Activated naive CD4-positive, alpha-beta T cell treated with anti-CD3 and anti-CD28 coated beads, Interleukin-2, amount 10 ng/mL, durations not matched to agents 7 days and 5 days (primary cell): ENCODE data around the gene ZNF805.
"Not testable (repeated sequence)": the region's sequence is repeated elsewhere in the genome, so short reads cannot be mapped to it uniquely, and the experiment has no call there.

Experiments
- CTCF ChIA-PET: fragments of 350-600 bp; sonication (Branson Sonifier 250); formaldehyde crosslinking; loops from one replicate; lab custom pipeline; 2021; ENCODE audit warnings: antibody characterized with exemption; lab: Charles Lee
- DNase-seq: peaks from one replicate; pipeline ENCODE4 v3.0.0-alpha.2; 2020
- H3K27ac Mint-ChIP-seq: one replicate; pipeline ENCODE4 v1.8.0; 2021; ENCODE audit warnings: mild to moderate bottlenecking, moderate library complexity, mixed read lengths
- H3K27me3 Mint-ChIP-seq: one replicate; pipeline ENCODE4 v1.8.0; 2021; ENCODE audit warnings: mild to moderate bottlenecking, mixed read lengths
- H3K36me3 Mint-ChIP-seq: one replicate; pipeline ENCODE4 v1.8.0; 2021; ENCODE audit warnings: mixed read lengths
- H3K4me1 Mint-ChIP-seq: one replicate; pipeline ENCODE4 v1.8.0; 2021; ENCODE audit warnings: mixed read lengths
- H3K4me3 Mint-ChIP-seq: one replicate; pipeline ENCODE4 v1.8.0; 2021; ENCODE audit warnings: mild to moderate bottlenecking, moderate library complexity, mixed read lengths
- H3K9me3 Mint-ChIP-seq: one replicate; pipeline ENCODE4 v1.8.0; 2021; ENCODE audit warnings: mixed read lengths

The ZNF805 gene

GRCh38 chr19:57244513-57244912, 4.1 kb downstream of the ZNF805 start:
- CTCF ChIA-PET, result no interaction called here
- H3K4me3 Mint-ChIP-seq, result no peak overlapping the region
- H3K36me3 Mint-ChIP-seq, result peaks cover 66% of the 10 kb centered on the region
- peaks cover 24% of the 10 kb centered on the region for H3K4me1 Mint-ChIP-seq
- H3K9me3 Mint-ChIP-seq, result no peaks in the 10 kb centered on the region
- H3K27ac Mint-ChIP-seq, result no peak overlapping the region
- no peak for DNase-seq
- H3K27me3 Mint-ChIP-seq, result no peaks in the 10 kb centered on the region

DNA sequence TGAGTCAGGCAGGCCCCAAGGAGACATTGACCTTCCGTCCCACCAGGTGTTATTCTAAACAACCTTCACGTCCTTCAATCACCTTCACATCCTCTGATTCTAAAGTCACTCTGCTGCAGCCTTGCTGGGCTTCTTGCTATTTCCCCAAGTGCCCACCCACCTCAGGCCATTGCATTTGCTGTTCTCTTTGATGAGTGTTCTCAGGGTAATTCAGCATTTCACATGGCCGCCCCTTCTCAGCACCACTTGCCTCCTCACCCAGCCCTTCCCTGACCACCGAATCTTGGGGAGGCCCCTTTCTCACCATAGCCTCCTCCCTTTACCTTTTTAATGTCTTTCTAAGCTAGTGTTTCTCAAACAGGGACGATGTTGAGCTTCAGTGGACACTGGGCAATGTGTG, 4.6 kb downstream of the ZNF805 start:
- DNase-seq, result no peak
- CTCF ChIA-PET, result no interaction called here
- Mint-ChIP-seq H3K27ac (no peak overlapping the region), H3K36me3 (peaks cover 68% of the 10 kb centered on the region), H3K9me3 (peaks cover 2% of the 10 kb centered on the region), H3K4me3 (no peak overlapping the region), H3K4me1 (peaks cover 22% of the 10 kb centered on the region), H3K27me3 (no peaks in the 10 kb centered on the region)

- H3K4me3 Mint-ChIP-seq, result no peak overlapping the region
- no peak overlapping the region for H3K27ac Mint-ChIP-seq
- H3K27me3 Mint-ChIP-seq, result no peaks in the 10 kb centered on the region
- H3K36me3 Mint-ChIP-seq, result peaks cover 72% of the 10 kb centered on the region
- H3K4me1 Mint-ChIP-seq, result peaks cover 17% of the 10 kb centered on the region
- no peak for DNase-seq
- CTCF ChIA-PET, result no interaction called here
- peaks cover 8% of the 10 kb centered on the region for H3K9me3 Mint-ChIP-seq
Observed at GRCh38 chr19:57245959-57246358, 5.5 kb downstream of the ZNF805 start.

DNA sequence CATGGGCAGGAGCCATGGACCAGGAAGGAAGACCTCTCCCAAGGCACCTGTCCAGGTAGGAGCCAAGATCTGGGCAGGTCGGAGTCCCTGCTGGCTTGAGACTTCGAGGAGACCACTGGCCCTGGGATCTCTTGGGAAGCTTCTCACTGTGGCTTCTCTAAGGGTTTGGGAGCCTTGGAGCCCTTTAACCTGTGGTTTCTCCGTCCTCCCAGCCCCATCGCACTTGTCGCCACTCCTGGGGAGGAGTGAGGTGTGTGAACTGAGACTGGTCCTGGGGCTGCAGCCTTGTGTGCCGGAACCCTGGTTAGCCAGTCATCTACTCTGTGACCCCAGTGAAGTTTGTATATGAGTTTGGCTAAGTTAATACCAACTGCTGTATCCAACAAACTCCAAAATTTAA, 8.2 kb downstream of the ZNF805 start:
- peaks cover 89% of the 10 kb centered on the region for H3K36me3 Mint-ChIP-seq
- CTCF ChIA-PET, result no interaction called here

GRCh38 chr19:57249329-57249728, 8.9 kb downstream of the ZNF805 start:
- H3K27me3 Mint-ChIP-seq, result no peaks in the 10 kb centered on the region
- CTCF ChIA-PET, result no interaction called here
- H3K9me3 Mint-ChIP-seq, result peaks cover 34% of the 10 kb centered on the region
- H3K4me1 Mint-ChIP-seq, result no peaks in the 10 kb centered on the region
- H3K4me3 Mint-ChIP-seq, result no peak overlapping the region
- no peak overlapping the region for H3K27ac Mint-ChIP-seq
- DNase-seq, result no peak
- H3K36me3 Mint-ChIP-seq, result peaks cover 91% of the 10 kb centered on the region

More for the DNA sequence above, 8.2 kb downstream of the ZNF805 start:
- H3K9me3 Mint-ChIP-seq, result peaks cover 28% of the 10 kb centered on the region
- no peaks in the 10 kb centered on the region for H3K4me1 Mint-ChIP-seq
- no peaks in the 10 kb centered on the region for H3K27me3 Mint-ChIP-seq
- no peak overlapping the region for H3K27ac Mint-ChIP-seq
- no peak for DNase-seq
- no peak overlapping the region for H3K4me3 Mint-ChIP-seq

DNA sequence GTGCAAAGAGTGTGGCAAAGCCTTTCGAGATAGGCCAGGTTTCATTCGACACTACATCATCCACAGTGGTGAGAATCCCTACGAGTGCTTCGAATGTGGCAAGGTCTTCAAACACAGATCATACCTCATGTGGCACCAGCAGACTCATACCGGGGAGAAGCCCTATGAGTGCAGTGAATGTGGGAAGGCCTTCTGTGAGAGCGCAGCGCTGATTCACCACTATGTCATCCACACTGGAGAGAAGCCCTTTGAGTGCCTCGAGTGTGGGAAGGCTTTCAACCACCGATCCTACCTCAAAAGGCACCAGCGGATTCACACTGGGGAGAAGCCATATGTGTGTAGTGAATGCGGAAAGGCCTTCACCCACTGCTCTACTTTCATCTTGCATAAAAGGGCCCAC, 13.3 kb downstream of the ZNF805 start:
- Mint-ChIP-seq H3K9me3 (peaks cover 57% of the 10 kb centered on the region), H3K36me3 (peaks cover 75% of the 10 kb centered on the region)
- DNase-seq, CTCF ChIA-PET, H3K27ac Mint-ChIP-seq, H3K27me3 Mint-ChIP-seq, H3K4me1 Mint-ChIP-seq, H3K4me3 Mint-ChIP-seq: not testable (repeated sequence)

DNA sequence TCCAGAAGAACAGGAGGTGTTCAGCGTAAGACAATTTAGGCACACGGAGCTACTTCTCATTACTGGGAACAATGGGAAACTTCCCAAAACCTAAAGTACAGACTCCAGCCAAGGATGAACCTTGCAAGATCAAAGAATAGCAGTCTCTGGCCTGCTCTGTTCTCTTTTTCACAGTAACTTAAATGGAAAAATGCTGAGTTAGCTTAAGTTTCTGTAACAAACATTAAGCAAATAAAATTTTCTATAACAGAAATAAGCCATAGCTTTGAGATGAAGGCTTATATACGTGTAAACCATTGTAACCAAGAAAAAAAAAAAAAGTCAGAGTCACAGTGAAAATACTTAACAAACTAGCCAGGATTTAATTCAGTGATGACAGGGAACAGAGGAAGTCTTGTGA, 21.6 kb downstream of the ZNF805 start:
- CTCF ChIA-PET, result interaction anchor here (0.6 kb wide), 1 partner anchor 481 kb away, joined by 3 read pairs; no protein-coding TSS in a partner anchor
- no peaks in the 10 kb centered on the region for H3K4me1 Mint-ChIP-seq
- no peaks in the 10 kb centered on the region for H3K27me3 Mint-ChIP-seq
- peaks cover 43% of the 10 kb centered on the region for H3K36me3 Mint-ChIP-seq
- peaks cover 55% of the 10 kb centered on the region for H3K9me3 Mint-ChIP-seq
- no peak overlapping the region for H3K27ac Mint-ChIP-seq
- DNase-seq, result no peak
- no peak overlapping the region for H3K4me3 Mint-ChIP-seq

GRCh38 chr19:57263244-57263741, 22.9 kb downstream of the ZNF805 start:
- no peak overlapping the region for H3K4me3 Mint-ChIP-seq
- peaks cover 55% of the 10 kb centered on the region for H3K9me3 Mint-ChIP-seq
- CTCF ChIA-PET, result interaction anchor here (1.3 kb wide), 1 partner anchor 9 kb away, joined by 4 read pairs; no protein-coding TSS in a partner anchor
- no peak for DNase-seq
- peaks cover 40% of the 10 kb centered on the region for H3K36me3 Mint-ChIP-seq
- no peak overlapping the region for H3K27ac Mint-ChIP-seq
- no peaks in the 10 kb centered on the region for H3K27me3 Mint-ChIP-seq
- no peaks in the 10 kb centered on the region for H3K4me1 Mint-ChIP-seq

DNA sequence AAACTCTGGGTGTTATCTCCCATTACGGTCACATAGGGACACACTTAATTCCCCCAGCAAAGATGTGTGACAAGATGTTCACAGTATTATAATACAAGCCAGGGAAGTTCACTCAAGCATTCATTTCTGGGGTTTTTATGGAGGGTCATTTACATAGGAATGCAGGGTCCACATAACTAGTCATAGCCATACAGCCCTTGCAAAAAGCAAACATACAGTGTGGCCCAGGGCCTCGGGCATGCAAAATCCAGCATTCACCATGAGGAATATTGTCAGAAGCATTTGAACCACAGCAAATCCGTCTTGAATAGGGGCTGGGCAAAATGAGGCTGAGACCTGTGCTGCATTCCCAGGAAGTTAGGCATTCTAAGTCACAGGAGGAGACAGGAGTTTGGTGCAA, 26.9 kb downstream of the ZNF805 start:
- H3K36me3 Mint-ChIP-seq, result peaks cover 13% of the 10 kb centered on the region
- H3K9me3 Mint-ChIP-seq, result peaks cover 40% of the 10 kb centered on the region
- no peak overlapping the region for H3K27ac Mint-ChIP-seq
- no peaks in the 10 kb centered on the region for H3K27me3 Mint-ChIP-seq
- CTCF ChIA-PET, result no interaction called here
- DNase-seq, result no peak
- no peaks in the 10 kb centered on the region for H3K4me1 Mint-ChIP-seq
- no peak overlapping the region for H3K4me3 Mint-ChIP-seq

- no peak overlapping the region for H3K4me3 Mint-ChIP-seq
- H3K4me1 Mint-ChIP-seq, result no peaks in the 10 kb centered on the region
- CTCF ChIA-PET, result no interaction called here
- H3K27ac Mint-ChIP-seq, result no peak overlapping the region
- H3K9me3 Mint-ChIP-seq, result peaks cover 45% of the 10 kb centered on the region
- DNase-seq, result no peak
- no peaks in the 10 kb centered on the region for H3K27me3 Mint-ChIP-seq
- peaks cover 14% of the 10 kb centered on the region for H3K36me3 Mint-ChIP-seq
Observed at GRCh38 chr19:57269515-57270250, 29.3 kb downstream of the ZNF805 start.

- no peak for DNase-seq
Observed at GRCh38 chr19:57271280-57271679, 30.8 kb downstream of the ZNF805 start.

GRCh38 chr19:57273014-57273413, 32.6 kb downstream of the ZNF805 start:
- Mint-ChIP-seq H3K4me3 (no peak overlapping the region), H3K27ac (no peak overlapping the region), H3K27me3 (no peaks in the 10 kb centered on the region), H3K36me3 (peaks cover 18% of the 10 kb centered on the region), H3K4me1 (no peaks in the 10 kb centered on the region), H3K9me3 (peaks cover 25% of the 10 kb centered on the region)
- CTCF ChIA-PET, result no interaction called here
- no peak for DNase-seq

More at GRCh38 chr19:57271280-57271679, 30.8 kb downstream of the ZNF805 start:
- Mint-ChIP-seq H3K27ac (no peak overlapping the region), H3K9me3 (peaks cover 33% of the 10 kb centered on the region), H3K4me1 (no peaks in the 10 kb centered on the region), H3K4me3 (no peak overlapping the region), H3K36me3 (peaks cover 19% of the 10 kb centered on the region), H3K27me3 (no peaks in the 10 kb centered on the region)
- CTCF ChIA-PET, result interaction anchor here (1.2 kb wide), 1 partner anchor 8 kb away, joined by 4 read pairs; no protein-coding TSS in a partner anchor

DNA sequence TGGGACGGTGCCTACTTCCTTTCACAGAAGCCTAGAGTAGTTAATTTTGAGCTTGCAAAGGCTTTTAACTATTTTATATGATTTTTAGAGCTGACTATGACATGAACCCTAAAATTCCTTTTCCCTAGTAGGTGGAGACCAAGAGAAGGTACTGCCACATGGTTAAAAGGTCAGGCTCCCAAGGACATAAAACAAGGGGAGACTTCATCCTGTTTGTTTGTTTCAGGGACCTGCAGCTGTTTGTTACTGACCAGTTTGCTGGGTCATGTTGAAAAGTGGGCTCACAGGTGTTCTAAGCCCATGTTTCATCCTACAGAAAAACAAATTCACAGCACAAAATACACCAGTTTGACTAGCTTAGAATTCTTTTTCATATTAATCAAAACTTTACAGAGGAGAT, 36.0 kb downstream of the ZNF805 start:
- no peak overlapping the region for H3K27ac Mint-ChIP-seq
- CTCF ChIA-PET, result no interaction called here
- H3K4me1 Mint-ChIP-seq, result peaks cover 6% of the 10 kb centered on the region
- H3K27me3 Mint-ChIP-seq, result no peaks in the 10 kb centered on the region
- H3K36me3 Mint-ChIP-seq, result peaks cover 23% of the 10 kb centered on the region
- peaks cover 17% of the 10 kb centered on the region for H3K9me3 Mint-ChIP-seq
- no peak overlapping the region for H3K4me3 Mint-ChIP-seq
- no peak for DNase-seq

- H3K27ac Mint-ChIP-seq, H3K27me3 Mint-ChIP-seq, DNase-seq, H3K4me3 Mint-ChIP-seq, CTCF ChIA-PET: not testable (repeated sequence)
- Mint-ChIP-seq H3K36me3 (peaks cover 36% of the 10 kb centered on the region), H3K4me1 (peaks cover 23% of the 10 kb centered on the region), H3K9me3 (peaks cover 11% of the 10 kb centered on the region)
Observed at GRCh38 chr19:57278481-57278880, 38.0 kb downstream of the ZNF805 start.
